CD14-positive monocyte (primary cell): ENCODE results near the gene SIX5. TPM values are rescaled to one million over a fixed set of nuclear protein-coding genes. Genes with fewer than 3 reads are reported as not detected.

ENCODE experiments used
- DNase-seq, 3 donors: peaks; one replicate each; pipeline ENCODE4 v3.0.0-alpha.2; 2011 to 2022
- H2AFZ ChIP-seq: 2 replicates; pipeline ENCODE4 v1.6.0; 2012; ENCODE audit warnings: mild to moderate bottlenecking, low read depth, low read length, inconsistent platforms; ENCODE audit not compliant: insufficient read depth, poor library complexity, severe bottlenecking
- H3K27ac ChIP-seq, 2 donors: 1 replicate in 1 of 2; 2 replicates in 1 of 2; pipeline ENCODE4 v1.5.1; 2012 to 2013; ENCODE audit warnings: low read length in 2 of 2, control low read depth in 1 of 2, inconsistent platforms in 1 of 2, low read depth in 1 of 2, mild to moderate bottlenecking in 1 of 2
- H3K27me3 ChIP-seq, 2 donors: one replicate each; pipeline versions ENCODE4 v1.6.0 to v1.6.1; 2011 to 2013; ENCODE audit warnings: low read length in 2 of 2; ENCODE audit not compliant: control insufficient read depth in 2 of 2, insufficient read depth in 2 of 2
- H3K36me3 ChIP-seq, 2 donors: replicated peaks in 1 of 2; 1 replicate in 1 of 2; 2 replicates in 1 of 2; pipeline versions ENCODE4 v1.5.1 to v1.6.1; 2012 to 2013; ENCODE audit warnings: low read length in 2 of 2, control low read depth in 1 of 2, inconsistent platforms in 1 of 2, mild to moderate bottlenecking in 1 of 2; ENCODE audit not compliant: insufficient read depth in 2 of 2, control insufficient read depth in 1 of 2
- H3K4me1 ChIP-seq, 2 donors: 1 replicate in 1 of 2; 2 replicates in 1 of 2; pipeline versions ENCODE4 v1.5.1 to v1.6.1; 2012 to 2013; ENCODE audit warnings: low read length in 2 of 2, control low read depth in 1 of 2, inconsistent platforms in 1 of 2, mild to moderate bottlenecking in 1 of 2, moderate library complexity in 1 of 2; ENCODE audit not compliant: insufficient read depth in 2 of 2, control insufficient read depth in 1 of 2
- H3K4me2 ChIP-seq: replicated peaks from 2 replicates; pipeline ENCODE3; 2012; ENCODE audit warnings: low read length, moderate library complexity, mild to moderate bottlenecking; ENCODE audit not compliant: poor library complexity, severe bottlenecking; ENCODE audit errors: extremely low read depth
- H3K4me3 ChIP-seq, 3 experiments: fragments of 200-600 bp in 1 of 3; sonication (generic) in 1 of 3; replicated peaks in 1 of 3; 1 replicate in 2 of 3; 2 replicates in 1 of 3; pipeline ENCODE4 v1.5.1; 2011 to 2013; ENCODE audit warnings: low read length in 3 of 3, mild to moderate bottlenecking in 3 of 3, control low read depth in 2 of 3, low read depth in 2 of 3, inconsistent platforms in 1 of 3, moderate library complexity in 1 of 3
- H3K79me2 ChIP-seq: 2 replicates; pipeline ENCODE4 v1.6.0; 2012; ENCODE audit warnings: mild to moderate bottlenecking, control low read depth, inconsistent platforms, low read length, moderate library complexity; ENCODE audit not compliant: insufficient read depth
- H3K9ac ChIP-seq: 2 replicates; pipeline ENCODE4 v1.6.0; 2017; ENCODE audit warnings: low read length, mild to moderate bottlenecking; ENCODE audit not compliant: insufficient read depth, poor library complexity, severe bottlenecking
- H3K9me3 ChIP-seq, 2 donors: replicated peaks in 1 of 2; 1 replicate in 1 of 2; 2 replicates in 1 of 2; pipeline versions ENCODE4 v1.5.1 to v1.6.1; 2012 to 2013; ENCODE audit warnings: low read length in 2 of 2, control low read depth in 1 of 2; ENCODE audit not compliant: control insufficient read depth in 1 of 2, insufficient read depth in 1 of 2
- H4K20me1 ChIP-seq: 2 replicates; pipeline ENCODE4 v1.6.0; 2012; ENCODE audit warnings: mild to moderate bottlenecking, low read length, control low read depth, moderate library complexity; ENCODE audit not compliant: insufficient read depth
- H3K27ac Mint-ChIP-seq, 7 donors: one replicate each; pipeline ENCODE4 v1.8.0; 2020; ENCODE audit warnings: mild to moderate bottlenecking in 7 of 7, mixed read lengths in 7 of 7, moderate library complexity in 6 of 7, inconsistent platforms in 2 of 7
- H3K27me3 Mint-ChIP-seq, 3 donors: one replicate each; pipeline ENCODE4 v1.8.0; 2021 to 2022; ENCODE audit warnings: low read depth in 3 of 3, mild to moderate bottlenecking in 3 of 3, mixed read lengths in 3 of 3, moderate library complexity in 3 of 3, inconsistent platforms in 1 of 3
- H3K36me3 Mint-ChIP-seq, 2 donors: one replicate each; pipeline ENCODE4 v1.8.0; 2020; ENCODE audit warnings: mixed read lengths in 2 of 2, inconsistent platforms in 1 of 2, mild to moderate bottlenecking in 1 of 2
- H3K4me1 Mint-ChIP-seq: one replicate; pipeline ENCODE4 v1.8.0; 2020; ENCODE audit warnings: mild to moderate bottlenecking, mixed read lengths
- H3K4me3 Mint-ChIP-seq, 2 donors: one replicate each; pipeline ENCODE4 v1.8.0; 2020; ENCODE audit warnings: mild to moderate bottlenecking in 2 of 2, mixed read lengths in 2 of 2, moderate library complexity in 1 of 2
- H3K9me3 Mint-ChIP-seq, 7 donors: one replicate each; pipeline ENCODE4 v1.8.0; 2020 to 2022; ENCODE audit warnings: mixed read lengths in 7 of 7, mild to moderate bottlenecking in 6 of 7, moderate library complexity in 6 of 7, inconsistent platforms in 2 of 7
- CTCF ChIP-seq: fragments of 200-600 bp; IDR thresholded peaks from one replicate; pipeline ENCODE4 v1.8.0; 2022; ENCODE audit warnings: antibody characterized with exemption, mild to moderate bottlenecking
- WGBS: methylation state at CpG from one replicate; pipeline ENCODE4 v1.1.5; 2013; ENCODE audit warnings: missing lambda C conversion rate; ENCODE audit not compliant: insufficient coverage; 5-methylcytosine and 5-hydroxymethylcytosine counted together
- intact Hi-C, 2 donors: fragments of 100-400 bp; cut with micrococcal nuclease; formaldehyde crosslinking; loops; one replicate each; pipeline versions ENCODE4 v1.15.0 to v1.15.1; 2023
- polyA plus RNA-seq, 3 donors: library from polyadenylated mRNA; depleted of rRNA in 1 of 3; unstranded in 2 of 3; stranded (reverse) in 1 of 3; fragments of 300-500 nt in 2 of 3; fragments of >200 nt in 1 of 3; fragmentation: Illumina TruSeq in 2 of 3; gene quantifications; 1 replicate in 2 of 3; 2 replicates in 1 of 3; pipeline ENCODE4 v1.2.3, GENCODE V29; 2012 to 2021

SIX5 gene
- polyA plus RNA-seq, 3 donors: 0.04 TPM; not detected in 2

- Mint-ChIP-seq H3K36me3 (peaks cover 4 to 6% of the 10 kb centered on the region in 2 donors), H3K9me3 (peaks cover 0 to 20% (median 12%) of the 10 kb centered on the region in 7 donors), H3K4me3 (peak overlapping the region; percentile 58 to 88), H3K27me3 (peaks cover 77 to 99% (median 83%) of the 10 kb centered on the region in 3 donors), H3K4me1 (peaks cover 22% of the 10 kb centered on the region), H3K27ac (peak overlapping the region in 2 of 7 donors; percentile 41 to 46)
- no peak overlapping the region for H3K9ac ChIP-seq
- DNase-seq: no peak
- H3K4me2 ChIP-seq: peak overlapping the region; percentile 87
- peak overlapping the region; percentile 38 for H2AFZ ChIP-seq
- H3K4me1 ChIP-seq: peaks cover 27 to 35% of the 10 kb centered on the region in 2 donors
- peak overlapping the region in 1 of 3 experiments; percentile 77 for H3K4me3 ChIP-seq
- peaks cover 6 to 20% of the 10 kb centered on the region in 2 donors for H3K9me3 ChIP-seq
- peaks cover 48% of the 10 kb centered on the region for H4K20me1 ChIP-seq
- intact Hi-C loops: loop anchor here (1.0 kb wide), 1 partner anchor 29 kb away; no protein-coding TSS in a partner anchor
- TF ChIP-seq CTCF: no peak
- H3K27me3 ChIP-seq: peaks cover 55 to 92% of the 10 kb centered on the region in 2 donors
- H3K79me2 ChIP-seq: no peaks in the 10 kb centered on the region
- no peaks in the 10 kb centered on the region for H3K36me3 ChIP-seq
- WGBS: under 1% methylated on average over 28 of the region's 28 CpGs
- no peak overlapping the region for H3K27ac ChIP-seq
These were observed 754 bp upstream of the SIX5 start for GRCh38 chr19:45769821-45770191.

GRCh38 chr19:45768655-45768983 lies 433 bp downstream of the SIX5 start:
- peaks cover 46% of the 10 kb centered on the region for H4K20me1 ChIP-seq
- H3K36me3 ChIP-seq: no peaks in the 10 kb centered on the region
- H3K4me2 ChIP-seq: peak overlapping the region; percentile 87
- H3K27me3 ChIP-seq: peaks cover 53 to 92% of the 10 kb centered on the region in 2 donors
- no peak overlapping the region for H3K9ac ChIP-seq
- peak overlapping the region; percentile 29 to 77 (median 49) for H3K4me3 ChIP-seq
- peak in 2 of 3 donors; percentile 23 to 84 for DNase-seq
- peak overlapping the region; percentile 84 for H2AFZ ChIP-seq
- peak overlapping the region; percentile 76 to 88 for H3K4me3 Mint-ChIP-seq
- H3K9me3 ChIP-seq: peaks cover 6 to 20% of the 10 kb centered on the region in 2 donors
- H3K27ac Mint-ChIP-seq: no peak overlapping the region
- intact Hi-C loops: no loop called here
- TF ChIP-seq CTCF: no peak
- under 1% methylated on average over 29 of the region's 33 CpGs for WGBS
- H3K79me2 ChIP-seq: no peaks in the 10 kb centered on the region
- peaks cover 22% of the 10 kb centered on the region for H3K4me1 Mint-ChIP-seq
- peaks cover 4 to 6% of the 10 kb centered on the region in 2 donors for H3K36me3 Mint-ChIP-seq
- peaks cover 71 to 98% (median 81%) of the 10 kb centered on the region in 3 donors for H3K27me3 Mint-ChIP-seq
- no peak overlapping the region for H3K27ac ChIP-seq
- peaks cover 0 to 20% (median 12%) of the 10 kb centered on the region in 7 donors for H3K9me3 Mint-ChIP-seq
- H3K4me1 ChIP-seq: peaks cover 27 to 35% of the 10 kb centered on the region in 2 donors
